ENCODE results near the gene AUTS2. TPM values are rescaled to one million over a fixed set of nuclear protein-coding genes. Genes with fewer than 3 reads are reported as not detected.
"Not testable (repeated sequence)": the region's sequence is repeated elsewhere in the genome, so short reads cannot be mapped to it uniquely, and the experiment has no call there.

The AUTS2 gene
- total RNA-seq, 1 donor from 2014 or later: 20.4 TPM

DNA sequence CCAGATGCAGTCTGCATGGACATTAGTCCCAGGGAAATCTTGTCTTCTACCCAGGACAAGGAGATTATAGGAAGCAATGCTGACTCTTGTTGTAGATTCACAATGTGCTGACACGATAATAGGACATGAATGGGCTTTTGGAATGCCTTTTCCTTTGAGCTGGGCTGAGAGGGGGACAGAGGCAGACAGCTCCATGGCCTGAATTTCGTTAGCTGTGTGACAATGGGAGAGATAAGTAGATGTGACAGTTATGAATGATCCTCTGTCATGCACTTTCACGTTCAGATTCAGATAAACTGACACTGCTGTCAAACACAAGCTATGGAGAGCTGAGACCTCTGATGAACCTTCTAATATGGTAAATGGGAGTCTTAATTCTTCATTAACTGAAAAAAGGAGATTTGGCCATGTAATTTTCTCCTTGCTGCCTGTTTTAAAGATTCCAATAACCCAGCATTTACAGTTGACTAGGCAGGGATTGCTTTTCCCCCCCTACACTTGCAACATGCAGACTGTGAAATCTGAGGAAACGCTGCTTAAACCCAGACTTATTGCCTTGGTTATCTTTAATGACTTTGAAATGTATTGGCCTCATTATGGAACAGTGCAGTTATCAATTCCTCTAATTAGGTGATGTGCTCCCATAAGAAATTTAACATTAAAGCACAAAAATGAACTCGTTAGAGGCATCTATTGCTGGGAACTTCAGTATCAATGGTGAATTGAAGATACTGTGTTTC lies 669.3 kb downstream of the AUTS2 start:
- no peak for ATAC-seq

- no peak for ATAC-seq
Observed at GRCh38 chr7:70268179-70268578, 669.9 kb downstream of the AUTS2 start.

- ATAC-seq: no peak
Observed at GRCh38 chr7:70270149-70270548, 671.9 kb downstream of the AUTS2 start.

DNA sequence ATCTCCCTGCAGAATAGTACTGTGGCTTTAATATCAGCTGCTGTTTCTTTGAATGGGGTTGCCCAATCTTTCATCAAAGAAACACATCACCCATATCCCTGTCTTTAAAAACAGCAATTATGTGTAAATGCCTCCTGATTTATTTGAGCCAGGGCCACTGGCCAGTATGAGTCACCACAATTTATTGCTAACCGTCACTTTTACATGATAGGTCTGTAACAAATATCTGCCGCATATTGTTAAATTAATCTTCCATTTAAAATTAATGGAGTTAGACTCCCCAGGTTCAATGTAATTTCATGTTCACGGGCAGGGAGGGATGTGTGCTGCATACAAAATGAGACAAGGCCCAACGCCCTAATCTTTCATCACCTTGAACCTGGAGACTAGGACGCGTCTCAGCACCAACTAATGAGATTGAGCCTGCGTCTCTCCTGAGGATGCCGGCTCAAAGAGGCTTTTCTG lies 673.4 kb downstream of the AUTS2 start:
- ATAC-seq: peak; percentile 72

DNA sequence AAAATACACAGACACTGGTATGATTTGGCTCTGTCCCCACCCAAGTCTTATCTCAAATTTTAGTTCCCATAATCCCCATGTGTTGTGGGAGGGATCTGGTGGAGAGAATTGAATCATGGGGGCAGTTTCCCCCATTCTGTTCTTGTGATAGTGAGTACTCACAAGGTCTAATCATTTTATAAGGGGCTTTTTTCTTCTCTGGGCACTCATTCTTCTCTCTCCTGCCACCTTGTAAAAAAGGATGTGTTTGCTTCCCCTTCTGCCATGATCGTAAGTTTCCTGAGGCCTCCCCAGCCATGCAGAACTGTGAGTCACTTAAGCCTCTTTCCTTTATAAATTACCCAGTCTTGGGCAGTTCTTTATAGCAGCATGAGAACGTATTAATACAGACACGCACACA lies 677.3 kb downstream of the AUTS2 start:
- not testable (repeated sequence) for ATAC-seq

- no peak for ATAC-seq
Observed at GRCh38 chr7:70285187-70285586, 686.9 kb downstream of the AUTS2 start.

GRCh38 chr7:70285854-70286253 lies 687.6 kb downstream of the AUTS2 start:
- peak; percentile 72 for ATAC-seq

- ATAC-seq: no peak
Observed at GRCh38 chr7:70288781-70289456, 690.6 kb downstream of the AUTS2 start.

DNA sequence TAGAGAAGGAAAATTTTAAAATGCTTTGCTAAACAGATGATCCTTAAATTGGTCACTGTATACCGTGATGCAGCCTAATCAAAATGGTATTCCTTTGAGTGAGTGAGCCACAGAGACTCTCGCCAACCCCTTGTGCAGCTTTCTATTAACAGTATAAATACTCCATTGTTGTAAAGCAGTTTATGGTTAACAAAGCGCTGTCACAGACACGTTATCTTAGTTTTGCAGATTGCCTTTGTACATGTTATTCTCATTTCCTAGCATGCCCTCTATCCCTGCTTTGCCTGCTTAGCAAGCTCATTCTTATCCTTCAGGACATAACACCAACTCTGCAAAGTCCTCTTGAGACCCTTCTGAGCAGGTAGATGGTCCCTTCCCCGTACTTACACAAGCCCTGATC lies 694.4 kb downstream of the AUTS2 start:
- no peak for ATAC-seq

DNA sequence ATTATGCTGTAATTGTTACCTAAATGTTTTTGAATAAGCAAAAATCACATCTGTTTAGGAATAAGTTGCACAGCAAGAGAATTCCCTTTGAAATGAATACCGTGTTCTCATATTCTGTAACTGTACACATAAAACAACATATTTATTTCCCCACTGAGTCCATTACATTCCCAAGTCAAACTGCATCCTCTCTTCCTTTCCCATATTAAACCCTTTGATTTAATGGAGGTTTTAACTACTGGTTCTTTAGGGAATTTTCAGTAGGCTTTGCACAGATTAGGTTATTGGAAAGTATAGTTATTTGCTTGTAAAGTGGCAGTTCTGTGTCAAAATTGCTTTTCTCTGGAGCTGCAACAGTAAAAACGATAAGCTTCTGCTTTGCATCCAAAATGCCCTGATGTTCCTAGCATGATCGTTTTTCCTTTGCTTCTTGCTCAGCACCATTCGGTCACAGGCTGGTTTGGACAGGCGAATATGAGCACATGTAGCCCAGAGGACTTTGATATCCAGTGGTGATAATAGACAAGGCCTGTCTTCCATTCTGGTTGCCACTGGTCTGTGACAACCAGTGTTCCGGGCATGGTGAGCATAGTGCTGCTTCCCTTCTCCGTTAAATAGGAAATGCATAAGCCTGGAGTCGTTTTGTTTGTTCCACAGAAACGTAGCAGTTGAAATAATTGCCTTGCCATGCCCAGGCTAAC lies 696.1 kb downstream of the AUTS2 start:
- ATAC-seq: no peak

DNA sequence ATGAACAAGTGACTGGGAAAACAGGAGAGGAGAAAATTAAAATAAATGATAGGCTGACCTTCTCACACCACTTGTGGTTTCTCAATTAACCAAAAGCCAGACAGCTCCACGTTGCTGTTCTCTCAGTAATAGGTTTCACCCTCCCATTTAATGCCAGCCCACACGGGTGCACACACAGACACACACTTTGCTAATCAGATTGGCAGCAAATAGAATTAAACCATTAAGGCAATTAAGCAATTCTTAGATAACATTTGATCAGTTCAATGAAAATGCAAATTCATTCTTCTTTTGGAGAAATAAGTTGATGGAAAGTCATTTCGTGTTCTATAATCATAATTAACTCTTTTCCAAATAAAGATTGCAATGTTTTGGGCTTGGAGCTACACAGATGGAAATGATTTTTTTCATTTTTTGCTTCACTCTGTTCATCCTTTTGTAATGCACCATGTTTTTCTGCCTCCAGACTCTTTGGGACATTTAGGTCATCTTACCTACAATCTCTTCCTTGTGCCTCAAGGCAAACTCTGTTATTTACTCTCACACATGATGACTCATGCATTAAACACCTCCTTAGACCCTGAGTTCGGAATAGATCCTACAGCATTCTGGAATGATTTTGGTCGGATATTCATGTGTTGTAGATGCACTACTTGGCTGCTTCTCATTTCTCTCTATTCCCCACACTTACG lies 700.7 kb downstream of the AUTS2 start:
- ATAC-seq: no peak

DNA sequence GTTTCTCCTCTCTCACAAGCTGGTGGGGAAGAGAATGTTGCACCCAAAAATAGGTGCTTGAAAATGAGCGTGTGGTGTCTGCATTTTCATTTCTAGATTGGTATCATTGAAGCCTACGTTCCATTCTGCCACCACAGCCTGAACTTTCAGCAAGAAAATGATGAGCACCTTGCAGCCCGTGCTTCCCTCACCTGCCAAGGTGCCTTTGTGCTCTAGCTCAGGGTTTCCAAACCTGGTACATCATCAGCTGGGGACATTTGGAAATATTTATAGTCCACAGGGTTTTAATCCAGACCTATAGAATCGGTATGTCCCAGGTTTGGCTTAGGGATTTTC lies 701.2 kb downstream of the AUTS2 start:
- no peak for ATAC-seq

GRCh38 chr7:70301673-70302185 lies 703.5 kb downstream of the AUTS2 start:
- no peak for ATAC-seq

DNA sequence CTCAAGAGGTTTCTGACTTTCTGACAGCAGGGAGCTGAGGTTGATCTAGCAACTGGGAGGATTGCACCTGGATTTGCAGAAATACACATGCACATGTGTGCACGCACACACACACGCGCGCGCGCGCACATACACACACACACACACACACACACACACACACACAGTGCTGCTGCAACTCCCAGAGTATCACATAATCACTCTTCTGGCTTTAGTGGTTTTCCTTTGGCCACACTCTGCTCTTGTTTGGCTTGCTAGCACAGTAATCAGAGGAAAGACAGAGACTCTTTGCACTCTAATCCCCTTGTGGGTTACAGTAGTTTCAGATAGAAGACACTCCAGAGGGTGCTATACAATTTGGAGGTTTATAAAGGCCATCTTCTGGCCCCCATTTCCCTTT lies 705.0 kb downstream of the AUTS2 start:
- ATAC-seq: no peak

DNA sequence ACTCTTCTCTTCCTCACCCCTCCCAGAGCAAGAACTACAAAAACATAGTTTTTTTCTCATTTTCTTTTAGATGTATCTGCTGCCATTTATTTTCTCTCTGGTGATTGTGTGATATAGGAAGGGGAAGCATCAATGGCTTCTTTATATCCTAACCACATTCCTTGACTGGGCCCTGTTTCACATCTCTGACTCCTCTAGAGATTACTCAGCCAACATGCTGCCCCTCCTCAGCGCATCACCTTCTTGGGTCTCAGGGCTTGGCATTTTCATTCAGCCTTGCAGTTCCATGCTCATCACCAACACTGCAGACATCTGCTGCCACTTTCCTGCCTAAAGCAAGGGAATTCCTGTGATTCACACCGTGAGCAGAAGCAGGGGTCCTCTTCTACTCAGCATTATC lies 705.5 kb downstream of the AUTS2 start:
- ATAC-seq: no peak

- ATAC-seq: no peak
Observed at GRCh38 chr7:70306173-70306572, 707.9 kb downstream of the AUTS2 start.

DNA sequence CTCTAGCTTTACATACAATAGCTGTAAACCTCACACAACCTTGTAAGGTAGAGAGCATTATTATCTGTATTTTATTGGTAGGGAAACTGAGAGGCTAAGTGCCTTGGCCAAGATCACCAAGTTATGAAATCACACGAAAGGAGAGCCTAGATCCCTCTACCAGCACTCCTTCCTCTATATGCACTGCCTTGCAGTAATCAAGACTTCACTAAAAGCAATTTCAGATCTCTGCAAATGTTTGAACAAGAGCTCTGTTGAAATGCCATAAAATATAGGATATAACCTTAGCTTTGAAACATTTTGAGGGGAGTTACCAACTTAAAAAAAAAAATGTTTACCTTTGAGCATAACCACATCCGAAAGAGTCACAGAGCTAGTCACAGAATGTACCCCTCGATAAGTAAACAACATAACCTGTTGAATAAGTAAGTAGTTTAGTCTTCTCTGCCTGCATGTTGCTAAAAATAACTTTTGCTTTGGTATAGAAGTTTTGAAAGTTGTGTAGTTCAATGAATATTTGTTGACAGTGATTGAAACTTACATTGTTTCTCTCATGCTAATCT lies 709.4 kb downstream of the AUTS2 start:
- no peak for ATAC-seq

GRCh38 chr7:70312336-70312735 lies 714.1 kb downstream of the AUTS2 start:
- no peak for ATAC-seq

- no peak for ATAC-seq
Observed at GRCh38 chr7:70313271-70313670, 715.0 kb downstream of the AUTS2 start.

DNA sequence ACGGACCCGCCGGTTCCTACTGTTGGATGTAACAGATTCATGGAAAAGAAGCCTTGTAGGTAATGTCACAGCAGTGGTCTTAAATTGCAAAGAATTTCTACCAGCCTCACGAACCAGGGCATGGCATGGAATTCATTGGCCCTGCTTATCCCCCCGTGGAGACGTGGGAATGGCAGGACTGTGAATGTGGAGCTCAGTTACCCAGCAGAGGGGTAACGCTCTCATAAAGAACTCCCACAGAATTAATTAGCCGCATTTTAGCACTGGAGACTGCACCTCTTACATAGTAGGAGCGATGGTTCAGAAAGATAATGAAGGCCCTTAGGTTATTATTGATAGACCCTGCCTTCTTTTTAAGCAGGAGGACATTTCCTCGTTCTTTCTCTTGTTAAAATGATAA lies 715.4 kb downstream of the AUTS2 start:
- no peak for ATAC-seq

DNA sequence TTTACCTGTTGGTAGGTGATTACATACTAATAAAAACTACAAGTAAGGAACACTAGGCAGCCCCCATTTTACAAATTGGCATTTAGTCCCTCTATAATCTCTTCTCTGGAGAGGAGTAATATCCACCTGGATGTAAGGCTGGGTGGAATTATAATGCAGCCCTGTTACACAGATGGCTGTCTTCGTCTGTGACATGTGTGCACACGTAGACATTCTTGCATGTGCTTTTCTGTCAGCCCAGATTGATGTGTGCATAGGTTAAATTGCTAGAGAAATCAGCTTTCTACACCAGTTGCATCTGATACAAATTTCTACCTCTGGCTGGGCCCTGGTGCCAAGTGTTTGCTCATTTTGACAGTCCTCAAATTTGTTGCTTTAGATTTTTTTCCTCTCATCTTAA lies 715.9 kb downstream of the AUTS2 start:
- no peak for ATAC-seq

DNA sequence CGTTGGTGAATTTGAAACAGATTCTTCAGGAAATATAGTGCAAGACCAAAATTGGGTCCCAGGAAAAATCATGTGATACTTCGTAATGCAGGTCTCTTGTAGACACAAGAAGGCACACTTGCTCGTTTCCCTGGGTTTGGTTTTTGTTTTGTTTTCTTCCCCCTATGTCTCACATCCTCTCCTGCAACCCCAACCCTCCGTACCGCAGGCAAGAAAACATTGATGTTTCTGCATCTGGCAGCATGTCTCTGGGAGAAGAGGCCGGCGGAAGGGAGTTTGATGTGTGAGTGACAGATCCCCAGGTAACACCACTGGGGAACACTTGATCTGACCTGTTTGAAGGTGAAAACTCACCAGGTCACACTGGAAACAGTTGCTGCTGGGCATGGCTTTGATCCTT lies 718.5 kb downstream of the AUTS2 start:
- no peak for ATAC-seq

DNA sequence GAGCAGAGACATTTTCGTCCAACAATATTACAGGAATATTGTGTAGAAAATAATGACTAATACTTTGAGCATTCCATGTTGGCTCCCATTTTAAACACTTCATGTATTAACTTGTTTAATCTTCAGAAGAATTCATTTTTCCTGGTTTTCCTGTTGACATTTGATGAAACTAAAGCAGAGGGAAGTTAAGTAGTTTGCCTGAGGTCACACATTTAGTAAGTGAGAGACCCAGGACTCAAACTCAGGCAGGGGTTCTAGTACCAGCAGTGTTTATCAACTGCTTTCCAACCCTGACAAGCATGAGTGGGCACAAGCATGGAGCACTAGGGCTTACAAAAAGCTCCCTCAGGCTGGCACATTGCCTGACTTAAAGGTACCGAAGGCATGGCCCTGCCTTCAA lies 719.1 kb downstream of the AUTS2 start:
- peak; percentile 32 for ATAC-seq

All from esophagus mucosa (tissue), 1 donor.